Glomerular endothelial cell (primary cell): ENCODE data around the gene FOXC2. TPM values are rescaled to one million over a fixed set of nuclear protein-coding genes. Genes with fewer than 3 reads are reported as not detected.

Experiments
- DNase-seq: peaks from one replicate; pipeline ENCODE4 v3.0.0-alpha.2; 2011; ENCODE audit warnings: low read depth, low spot score; ENCODE audit errors: extremely low read depth
- total RNA-seq: library from RNA; depleted of rRNA; stranded (reverse); fragments of >200 nt; gene quantifications from 2 replicates; pipeline ENCODE4 v1.2.3, GENCODE V29; 2015

The FOXC2 gene
- 7.1 and 21.7 TPM in 2 replicates for total RNA-seq

DNA sequence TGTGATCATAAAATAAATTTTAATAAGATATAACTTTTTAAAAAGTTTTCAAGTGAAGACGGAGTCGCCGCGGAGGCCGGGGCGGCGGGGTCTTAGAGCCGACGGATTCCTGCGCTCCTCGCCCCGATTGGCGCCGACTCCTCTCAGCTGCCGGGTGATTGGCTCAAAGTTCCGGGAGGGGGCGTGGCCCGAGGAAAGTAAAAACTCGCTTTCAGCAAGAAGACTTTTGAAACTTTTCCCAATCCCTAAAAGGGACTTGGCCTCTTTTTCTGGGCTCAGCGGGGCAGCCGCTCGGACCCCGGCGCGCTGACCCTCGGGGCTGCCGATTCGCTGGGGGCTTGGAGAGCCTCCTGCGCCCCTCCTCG is at the start of gene FOXC2:
Gene FOXC2 (plus strand): TSS at position 229 of the 365 bp plus-strand sequence. CDS start 507 bp downstream, outside the sequence.
- DNase-seq: no peak

DNA sequence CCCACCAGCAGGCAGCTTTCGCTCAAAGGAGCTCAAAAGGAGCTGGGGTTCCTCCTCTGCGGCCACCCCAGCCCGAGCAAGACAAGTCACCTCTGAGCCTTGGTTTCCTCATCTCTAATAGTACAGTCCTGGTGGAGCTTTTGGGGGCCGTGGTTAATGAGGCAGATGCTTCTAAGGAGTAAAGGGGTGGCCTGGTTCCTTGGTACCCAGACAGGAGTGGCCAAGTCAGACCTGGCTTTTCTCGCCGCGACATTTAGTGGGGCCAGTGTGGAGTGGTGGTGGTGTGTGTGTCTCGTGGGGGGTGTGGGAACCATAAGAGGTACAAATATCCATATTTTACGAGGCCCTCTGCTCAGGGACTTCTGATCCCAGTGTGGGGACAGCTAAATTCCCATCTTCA is 49.6 kb upstream of the FOXC2 start:
- no peak for DNase-seq

DNA sequence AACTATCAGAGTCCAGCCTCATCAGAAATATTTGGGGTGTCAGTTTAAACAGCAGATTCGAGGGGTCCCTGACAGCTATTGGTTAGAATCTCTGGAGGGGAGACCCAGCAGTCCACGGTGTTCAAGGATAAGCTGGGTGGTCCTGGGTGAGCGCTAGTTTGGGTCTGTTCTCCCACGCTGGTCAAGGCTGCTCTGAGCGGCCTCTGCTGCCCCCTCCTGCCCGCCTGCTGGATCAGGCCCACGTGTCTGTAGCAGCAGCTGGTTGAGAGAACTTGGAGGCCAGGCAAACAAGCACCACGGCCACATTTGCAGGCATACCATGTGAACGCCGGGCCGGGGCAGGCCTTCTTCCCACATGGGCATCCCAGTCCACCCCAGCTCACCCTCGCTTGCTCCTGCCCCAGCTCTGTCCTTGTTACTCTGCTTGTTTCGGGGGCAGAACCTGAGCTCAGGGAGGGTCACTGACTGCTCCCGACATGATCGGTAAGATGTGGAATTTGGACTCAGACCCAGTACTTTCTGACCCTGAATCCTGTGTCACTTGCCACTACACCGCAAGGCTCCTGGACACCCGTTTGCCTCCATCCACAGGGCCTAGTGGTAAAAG is 48.9 kb upstream of the FOXC2 start:
- DNase-seq: no peak

DNA sequence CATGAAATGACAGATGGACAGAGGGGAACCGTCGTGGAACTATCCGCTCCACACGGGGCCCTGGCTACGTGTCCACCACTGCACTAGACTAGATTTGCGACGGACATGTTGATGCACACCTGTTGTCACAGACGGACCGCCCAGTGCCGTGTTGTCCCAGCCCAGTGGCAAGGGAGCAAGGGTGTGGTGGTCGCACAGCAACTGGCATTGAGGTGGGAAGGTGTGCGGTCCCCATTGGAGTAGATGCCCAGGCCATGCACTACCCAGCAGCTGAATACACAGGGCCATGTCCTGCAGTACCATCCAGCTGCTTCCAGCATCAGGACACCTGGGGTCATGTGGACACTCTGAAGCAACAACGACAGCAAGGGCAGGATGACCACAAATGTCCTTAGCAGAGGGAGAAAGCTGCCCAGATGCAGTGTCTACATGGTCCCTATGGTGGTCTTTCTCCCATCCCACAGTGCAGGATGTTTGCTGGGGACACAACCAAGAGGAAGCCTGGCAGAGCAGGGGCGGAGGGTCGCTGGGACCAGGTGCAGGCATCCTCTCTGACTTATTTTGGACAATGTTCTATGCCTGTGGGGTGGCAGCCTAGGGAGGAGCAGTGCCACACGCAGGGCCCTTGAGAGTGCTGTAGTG is 47.5 kb upstream of the FOXC2 start:
- DNase-seq: no peak

- DNase-seq: no peak
Measured at GRCh38 chr16:86519649-86520316, 46.8 kb upstream of the FOXC2 start.

DNA sequence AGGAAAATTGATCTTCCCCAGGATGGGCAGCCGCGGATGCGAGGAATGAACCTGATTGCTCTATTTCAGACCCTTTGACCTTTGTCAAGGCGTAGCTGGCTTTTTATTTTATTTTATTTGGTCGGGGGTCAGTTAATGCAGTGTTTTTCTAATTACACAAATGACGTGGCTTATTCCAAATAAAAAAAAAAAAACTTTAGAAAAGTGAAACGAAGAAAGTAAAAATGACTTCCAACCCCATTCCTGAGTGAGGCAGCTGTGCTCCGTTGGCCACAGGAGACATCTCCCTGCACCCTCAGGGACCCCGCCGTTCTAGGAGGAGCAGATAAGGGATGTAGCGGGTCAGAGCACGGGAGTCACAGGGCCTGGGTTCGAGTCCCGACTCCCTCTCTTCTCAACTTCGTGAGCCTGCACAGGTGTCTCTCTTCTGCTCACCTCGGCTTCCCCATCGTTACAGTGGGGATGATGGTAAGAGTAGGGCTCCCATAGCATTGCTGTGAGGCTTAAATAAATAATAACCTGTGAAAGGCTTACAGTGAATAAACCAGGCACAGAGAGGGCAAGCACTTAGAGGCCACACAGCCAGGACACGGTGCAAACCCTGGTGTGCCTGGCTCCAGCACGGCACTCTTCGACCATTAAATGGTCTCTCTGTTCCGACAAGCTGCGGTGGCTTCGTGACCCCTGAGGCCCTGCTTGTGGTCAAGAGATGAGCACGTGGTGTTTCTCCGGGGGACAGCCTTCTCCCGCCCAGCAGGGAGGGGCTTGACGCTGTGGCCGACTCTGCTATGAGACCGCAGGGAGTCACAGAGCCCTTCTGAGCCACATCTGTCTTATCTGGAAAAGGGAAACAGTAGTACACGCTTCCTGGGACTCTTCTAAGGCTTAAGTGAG is 46.1 kb upstream of the FOXC2 start:
- no peak for DNase-seq

DNA sequence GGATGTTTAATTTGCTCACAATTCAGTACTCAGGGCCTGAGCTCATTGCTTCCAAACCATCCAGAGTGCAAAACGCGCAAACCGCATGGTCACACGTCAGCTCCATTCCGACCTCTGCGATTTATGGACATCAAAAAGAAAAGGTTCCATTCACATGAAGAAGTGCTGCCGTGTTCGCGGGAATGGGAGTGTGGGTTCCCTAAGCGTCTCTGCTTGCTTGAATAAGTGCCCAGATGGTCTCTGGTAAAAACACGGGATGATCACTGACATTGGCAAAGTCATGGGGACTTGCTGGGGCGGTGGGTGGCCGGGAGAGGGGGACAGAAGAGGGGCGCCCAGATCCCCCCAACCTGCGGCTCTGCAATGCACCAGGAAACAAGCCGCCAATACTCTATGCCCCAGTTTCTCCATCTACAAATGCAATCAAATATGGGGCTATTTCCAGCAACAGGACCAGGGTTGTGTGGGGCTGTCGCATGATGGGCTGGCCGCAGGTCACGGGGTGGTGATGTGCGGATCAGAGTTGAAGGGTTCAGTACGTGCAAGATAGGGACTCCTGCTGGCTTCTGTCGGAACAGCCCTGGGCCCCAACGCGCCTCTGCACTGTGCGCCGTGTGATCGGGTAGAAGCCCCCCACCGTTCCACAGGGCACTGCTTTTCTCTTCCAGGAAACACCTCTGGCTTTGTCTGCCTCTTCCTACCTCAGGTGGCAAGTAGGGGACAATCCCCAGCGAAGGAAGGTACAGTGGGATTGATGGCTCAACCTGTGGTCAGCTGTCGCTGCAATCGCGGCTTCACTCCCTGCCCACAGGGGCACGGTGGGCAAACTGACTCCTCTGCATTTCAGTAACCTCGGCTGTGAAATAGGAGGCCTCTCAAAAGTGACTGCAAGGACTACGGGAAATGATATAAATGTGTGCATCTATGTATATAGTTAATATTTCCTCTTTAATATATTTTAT is 45.1 kb upstream of the FOXC2 start:
- no peak for DNase-seq

- no peak for DNase-seq
Measured at GRCh38 chr16:86522634-86523033, 44.0 kb upstream of the FOXC2 start.

DNA sequence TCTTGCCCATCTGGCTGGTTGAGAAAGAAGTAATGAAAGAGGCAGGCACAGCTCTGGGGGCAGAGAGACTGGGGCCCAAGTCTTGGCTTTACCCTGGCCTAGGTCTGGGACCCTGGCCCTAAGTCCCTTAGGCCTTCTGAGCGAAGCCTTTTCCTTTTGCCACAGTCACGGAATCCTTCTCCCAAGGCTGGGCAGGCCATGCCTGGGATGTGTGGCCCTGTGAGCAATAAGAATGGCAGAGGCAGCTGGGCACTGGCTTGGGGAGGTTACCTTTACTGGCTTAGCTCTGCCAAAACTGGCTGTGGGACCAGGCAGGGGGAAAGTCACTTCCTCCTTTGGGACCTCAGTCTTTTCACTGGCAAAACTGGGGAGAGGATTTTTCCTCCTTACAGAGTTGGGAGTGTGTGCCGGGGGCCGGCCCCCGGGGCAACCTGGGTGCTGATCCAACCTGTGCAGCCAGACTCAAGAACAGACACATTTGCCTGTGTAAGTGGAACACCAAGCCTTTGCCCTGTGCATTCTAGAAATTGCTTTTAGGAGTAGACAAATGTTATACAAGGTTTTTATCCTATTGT is 43.4 kb upstream of the FOXC2 start:
- DNase-seq: no peak

- no peak for DNase-seq
Measured at GRCh38 chr16:86524029-86524428, 42.6 kb upstream of the FOXC2 start.

GRCh38 chr16:86525696-86526095 is 40.9 kb upstream of the FOXC2 start:
- no peak for DNase-seq

- DNase-seq: no peak
Measured at GRCh38 chr16:86527366-86527765, 39.3 kb upstream of the FOXC2 start.

- no peak for DNase-seq
Measured at GRCh38 chr16:86528061-86528929, 38.3 kb upstream of the FOXC2 start.

- DNase-seq: no peak
Measured at GRCh38 chr16:86529160-86529559, 37.5 kb upstream of the FOXC2 start.

DNA sequence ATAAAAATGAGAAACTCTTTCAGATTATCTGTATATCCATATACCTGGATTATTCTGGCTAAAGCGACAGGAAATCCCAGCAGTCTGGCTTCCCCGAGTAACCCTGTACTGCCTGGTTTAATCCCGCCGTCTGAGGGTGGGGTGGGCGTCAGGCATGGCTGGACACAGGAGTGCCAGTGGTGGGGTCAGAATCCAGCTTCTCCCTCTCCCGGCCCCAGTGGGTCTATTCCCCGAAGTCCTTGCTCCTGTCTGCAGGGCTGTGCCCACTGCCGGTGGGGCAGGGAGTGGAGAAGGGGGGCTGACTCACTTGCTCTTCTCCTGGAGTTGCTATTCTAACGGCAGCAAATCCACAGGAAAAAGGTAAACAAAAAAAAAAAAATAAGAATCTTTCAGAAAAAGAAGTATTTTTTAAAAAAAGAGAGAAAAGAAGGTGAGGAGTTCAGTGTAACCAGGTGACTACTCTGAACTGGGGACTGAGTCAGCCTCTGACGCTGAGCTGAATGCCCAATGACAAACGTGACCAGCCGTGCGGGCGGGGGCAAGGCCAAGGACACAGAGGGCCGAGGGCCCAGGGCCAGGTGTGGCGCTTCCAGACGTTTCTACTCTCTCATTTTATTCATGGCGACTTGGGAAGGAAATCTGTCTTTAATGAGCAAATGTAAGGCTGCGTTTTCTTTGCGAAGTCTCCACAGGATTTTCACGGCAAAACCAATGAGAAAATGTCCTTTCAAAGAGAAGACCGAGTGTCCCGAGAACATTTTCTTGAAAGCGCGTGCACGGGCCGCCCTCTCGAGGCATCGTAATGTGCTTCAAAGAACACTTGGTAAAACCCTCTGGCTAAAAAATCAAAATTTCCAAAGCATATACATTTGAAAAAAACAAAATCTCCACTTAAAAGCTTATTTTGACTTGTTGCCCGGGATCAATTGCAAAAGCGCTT is 36.1 kb upstream of the FOXC2 start:
- no peak for DNase-seq

- DNase-seq: no peak
Measured at GRCh38 chr16:86531191-86531545, 35.5 kb upstream of the FOXC2 start.

GRCh38 chr16:86531641-86532525 is 34.7 kb upstream of the FOXC2 start:
- DNase-seq: no peak
